ENCODE results near the gene EDC4. TPM values are rescaled to one million over a fixed set of nuclear protein-coding genes. Genes with fewer than 3 reads are reported as not detected.
A peak's percentile ranks its signal among the peaks of the same experiment; 100 is the strongest.

Gene EDC4
- total and polyA plus RNA-seq, 9 of the 15 experiments (the other 6 are each of a cell fraction or from before 2014, with no cell fraction given), result 1.1 to 131 (median 74.0) TPM

GRCh38 chr16:67892899-67893742, 20.3 kb downstream of the EDC4 start, which contains the start of gene PSKH1 (continued):
- no peak for TF ChIP-seq ZNF740 (CRISPR knock-in tag; IDR thresholded peaks at IDR 0.05)
- TF ChIP-seq ZNF740 (tag; IDR thresholded peaks at IDR 0.05), result no peak
- TF ChIP-seq NCOA6 (IDR thresholded peaks at IDR 0.05), result no peak
- no peak for TF ChIP-seq POLR2B (IDR thresholded peaks at IDR 0.05; ENCODE audit: low read depth, partially characterized antibody)
- peak; percentile 74 for TF ChIP-seq SUPT5H (IDR thresholded peaks at IDR 0.05)
- no peak for TF ChIP-seq IRF9 (tag; IDR thresholded peaks at IDR 0.05)
- TF ChIP-seq ZBTB2 (IDR thresholded peaks at IDR 0.05), result no peak
- no peak for TF ChIP-seq TAL1 (IDR thresholded peaks at IDR 0.05)
- TF ChIP-seq HOXB6 (CRISPR knock-in tag; IDR thresholded peaks at IDR 0.05; ENCODE audit: borderline replicate concordance), result no peak
- TF ChIP-seq LEF1 (IDR thresholded peaks at IDR 0.05), result no peak
- TF ChIP-seq FOXA1 (IDR thresholded peaks at IDR 0.05; ENCODE audit: borderline replicate concordance), result no peak
- TF ChIP-seq MBD1 (CRISPR knock-in tag; IDR thresholded peaks at IDR 0.05), result no peak
- no peak for TF ChIP-seq E2F6 (IDR thresholded peaks at IDR 0.05; ENCODE audit: borderline replicate concordance in 1 of 2, extremely low read depth in 1 of 2, insufficient read depth in 1 of 2, insufficient read length in 1 of 2, low read depth in 1 of 2, low read length in 1 of 2, poor library complexity in 1 of 2, severe bottlenecking in 1 of 2)
- no peak; the same call in none of the 2 replicates for TF ChIP-seq GATAD2B (IDR thresholded peaks at IDR 0.05; ENCODE audit: borderline replicate concordance)
- TF ChIP-seq KAT8 (IDR thresholded peaks at IDR 0.05; ENCODE audit: low read depth), result no peak
- TF ChIP-seq FOXA3 (CRISPR knock-in tag; conservative IDR thresholded peaks at IDR 0.05 in 1 of 2, IDR thresholded peaks at IDR 0.05 in 1 of 2), result peak in 1 of 2 experiments; percentile 67; a peak in 1 of 4 replicates
- TF ChIP-seq SNIP1 (IDR thresholded peaks at IDR 0.05; ENCODE audit: low read depth), result no peak
